Thoracic aorta (tissue), 2 donors: ENCODE measurements around the gene SCUBE1. TPM values are rescaled to one million over a fixed set of nuclear protein-coding genes. Genes with fewer than 3 reads are reported as not detected.

Experiments
- ATAC-seq: fragments of 150-250 bp; one replicate; pipeline ENCODE4 v1.8.0; 2017; ENCODE audit warnings: low read depth; ENCODE audit not compliant: insufficient number of reproducible peaks, low FRiP score
- DNase-seq: peaks from one replicate; pipeline ENCODE4 v3.0.0-alpha.2; 2020; ENCODE audit warnings: low spot score
- H3K27ac ChIP-seq, 2 donors: fragments of 200-600 bp; sonication (generic); 1 replicate in 1 of 2; 2 replicates in 1 of 2; pipeline ENCODE4 v1.5.1; 2016; ENCODE audit warnings: mild to moderate bottlenecking in 2 of 2, moderate library complexity in 2 of 2
- H3K27me3 ChIP-seq: fragments of 200-600 bp; sonication (generic); replicated peaks from 2 replicates; pipeline ENCODE4 v1.6.0; 2016; ENCODE audit warnings: mild to moderate bottlenecking; ENCODE audit not compliant: insufficient read depth
- H3K36me3 ChIP-seq: fragments of 200-600 bp; sonication (generic); one replicate; pipeline ENCODE4 v1.5.1; 2016
- H3K4me1 ChIP-seq, 2 donors: fragments of 200-600 bp; sonication (generic); 1 replicate in 1 of 2; 2 replicates in 1 of 2; pipeline versions ENCODE4 v1.5.1 to v1.6.0; 2016; ENCODE audit warnings: low read depth in 2 of 2, mild to moderate bottlenecking in 1 of 2; ENCODE audit not compliant: control insufficient read depth in 1 of 2
- H3K4me3 ChIP-seq: fragments of 200-600 bp; sonication (generic); 2 replicates; pipeline ENCODE4 v1.5.1; 2016; ENCODE audit warnings: mild to moderate bottlenecking
- H3K9me3 ChIP-seq: fragments of 200-600 bp; sonication (generic); 2 replicates; pipeline ENCODE4 v1.5.1; 2016
- total RNA-seq, 2 donors: library from RNA; depleted of rRNA; stranded (reverse); fragments of >200 nt; gene quantifications; one replicate each; pipeline versions ENCODE4 v1.1.0 to v1.2.3, GENCODE V29; 2016
- TF ChIP-seq, protein P1 (sequence below): fragments of 200-600 bp; sonication (generic); IDR thresholded peaks from one replicate; pipeline ENCODE4 v1.5.1; 2019; ENCODE audit warnings: antibody characterized with exemption

The SCUBE1 gene
- total RNA-seq, 2 donors from 2014 or later, result 6.0 to 25.0 TPM

DNA sequence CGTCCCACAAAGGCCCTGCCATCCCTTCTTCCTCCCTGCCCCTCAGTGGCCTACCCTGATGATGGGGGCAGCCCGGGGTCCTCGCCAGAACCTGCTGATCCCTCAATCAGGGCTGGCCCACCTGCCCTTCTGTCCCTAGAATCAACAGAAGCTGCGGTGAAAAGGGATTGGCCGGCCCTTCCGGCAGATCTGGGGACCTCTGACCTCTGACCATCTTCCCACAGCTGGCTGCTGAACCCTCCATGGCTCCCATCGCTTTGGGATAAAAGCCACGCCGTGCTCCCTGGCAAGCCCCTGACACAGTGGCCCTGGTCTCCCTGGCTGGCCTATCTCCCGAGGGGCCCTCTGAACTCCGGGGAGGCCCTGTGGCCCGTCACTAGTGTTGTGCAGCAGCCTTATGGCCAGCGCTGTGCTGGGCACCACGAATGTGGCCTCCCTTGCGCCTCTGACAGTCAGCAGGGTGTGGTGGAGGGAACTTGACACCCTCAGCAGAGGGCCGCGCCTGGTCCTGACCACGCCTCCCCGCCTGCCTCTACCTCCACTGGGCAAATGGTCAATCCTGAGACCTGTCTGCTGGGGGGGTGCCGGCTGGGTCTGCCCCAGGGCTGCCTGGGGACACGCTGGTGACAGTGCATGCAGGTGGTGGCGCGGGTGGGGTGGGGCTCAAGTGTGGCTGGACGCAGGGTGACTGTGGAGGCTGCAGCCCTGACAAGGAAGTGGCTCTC is 98.2 kb downstream of the SCUBE1 start:
- Histone ChIP-seq H3K4me1 (peaks cover 0 to under 1% of the 10 kb centered on the region in 2 donors), H3K27ac (no peak overlapping the region), H3K4me3 (no peak overlapping the region), H3K36me3 (no peaks in the 10 kb centered on the region), H3K9me3 (no peaks in the 10 kb centered on the region), H3K27me3 (no peaks in the 10 kb centered on the region)
- TF ChIP-seq, protein P1, sequence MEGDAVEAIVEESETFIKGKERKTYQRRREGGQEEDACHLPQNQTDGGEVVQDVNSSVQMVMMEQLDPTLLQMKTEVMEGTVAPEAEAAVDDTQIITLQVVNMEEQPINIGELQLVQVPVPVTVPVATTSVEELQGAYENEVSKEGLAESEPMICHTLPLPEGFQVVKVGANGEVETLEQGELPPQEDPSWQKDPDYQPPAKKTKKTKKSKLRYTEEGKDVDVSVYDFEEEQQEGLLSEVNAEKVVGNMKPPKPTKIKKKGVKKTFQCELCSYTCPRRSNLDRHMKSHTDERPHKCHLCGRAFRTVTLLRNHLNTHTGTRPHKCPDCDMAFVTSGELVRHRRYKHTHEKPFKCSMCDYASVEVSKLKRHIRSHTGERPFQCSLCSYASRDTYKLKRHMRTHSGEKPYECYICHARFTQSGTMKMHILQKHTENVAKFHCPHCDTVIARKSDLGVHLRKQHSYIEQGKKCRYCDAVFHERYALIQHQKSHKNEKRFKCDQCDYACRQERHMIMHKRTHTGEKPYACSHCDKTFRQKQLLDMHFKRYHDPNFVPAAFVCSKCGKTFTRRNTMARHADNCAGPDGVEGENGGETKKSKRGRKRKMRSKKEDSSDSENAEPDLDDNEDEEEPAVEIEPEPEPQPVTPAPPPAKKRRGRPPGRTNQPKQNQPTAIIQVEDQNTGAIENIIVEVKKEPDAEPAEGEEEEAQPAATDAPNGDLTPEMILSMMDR, result no peak
- ATAC-seq, result no peak
- no peak for DNase-seq

DNA sequence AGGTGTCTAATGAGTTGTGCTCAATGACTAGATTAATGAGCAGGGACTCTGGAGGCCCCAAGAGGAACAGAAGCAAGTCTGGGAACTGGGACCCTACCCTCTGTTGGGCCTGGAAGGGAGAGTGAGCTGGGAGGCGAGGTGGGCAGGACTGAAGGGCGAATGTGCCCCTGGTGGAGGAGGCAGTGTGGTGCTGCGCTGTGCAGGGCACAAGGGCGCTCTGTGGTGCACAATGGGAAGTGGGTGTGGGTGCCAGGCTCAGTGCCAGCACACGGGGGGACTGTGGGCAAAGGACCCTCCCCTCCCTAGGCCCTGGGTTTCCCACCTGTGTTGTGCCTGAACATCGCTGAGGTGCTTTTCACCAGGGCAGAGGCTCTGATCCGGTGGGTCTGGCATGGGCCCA is 98.8 kb downstream of the SCUBE1 start:
- DNase-seq (no peak), ATAC-seq (no peak)
- Histone ChIP-seq H3K4me1 (peaks cover 0 to 6% of the 10 kb centered on the region in 2 donors), H3K36me3 (no peaks in the 10 kb centered on the region), H3K27me3 (no peaks in the 10 kb centered on the region), H3K4me3 (no peak overlapping the region), H3K9me3 (no peaks in the 10 kb centered on the region), H3K27ac (no peak overlapping the region)
- TF ChIP-seq, protein P1, result no peak

DNA sequence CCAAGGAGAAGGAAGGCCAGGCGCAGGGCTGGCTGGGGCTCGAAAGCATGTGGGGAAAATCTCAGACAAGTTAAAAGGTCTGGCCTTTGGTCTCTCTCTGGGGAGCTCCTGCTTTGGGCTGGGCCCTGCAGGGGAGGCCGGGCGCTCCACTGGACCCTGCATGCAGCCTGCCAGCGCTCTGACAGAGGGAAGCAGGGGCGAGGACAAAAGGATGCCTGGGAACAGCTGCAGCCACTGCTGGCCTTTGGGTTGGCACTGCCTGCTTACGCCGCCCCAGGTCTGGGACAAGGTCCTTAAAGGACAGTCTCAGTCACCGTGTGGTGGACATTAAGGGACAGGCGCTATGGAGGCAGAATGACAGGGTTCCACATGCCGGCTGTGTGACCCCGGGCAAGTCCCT is 99.8 kb downstream of the SCUBE1 start:
- Histone ChIP-seq H3K4me1 (peaks cover 0 to 17% of the 10 kb centered on the region in 2 donors), H3K27ac (no peak overlapping the region), H3K4me3 (no peak overlapping the region), H3K9me3 (no peaks in the 10 kb centered on the region), H3K27me3 (no peaks in the 10 kb centered on the region), H3K36me3 (no peaks in the 10 kb centered on the region)
- TF ChIP-seq, protein P1, result no peak
- DNase-seq (no peak), ATAC-seq (no peak)

DNA sequence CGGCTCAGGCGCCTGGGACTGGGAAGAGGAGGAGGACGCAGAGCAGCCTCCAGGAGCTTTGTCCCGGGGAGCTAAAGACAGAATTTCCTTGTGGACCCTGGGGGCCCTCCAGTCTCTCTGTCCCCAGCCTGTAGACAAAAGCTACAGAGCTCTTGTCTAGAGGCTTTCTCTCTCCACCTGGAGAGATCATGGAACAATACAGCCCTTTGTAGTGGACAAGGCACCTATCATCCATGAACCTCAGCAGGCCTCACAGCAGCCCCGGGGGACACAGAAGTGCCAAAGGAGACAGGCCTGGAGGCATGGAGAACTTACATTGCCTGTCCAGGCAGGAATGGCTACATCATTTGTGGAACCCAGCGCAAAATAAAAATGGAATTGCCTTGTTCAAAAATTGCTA is 100.5 kb downstream of the SCUBE1 start:
- Histone ChIP-seq H3K4me3 (no peak overlapping the region), H3K27ac (no peak overlapping the region), H3K9me3 (no peaks in the 10 kb centered on the region), H3K27me3 (no peaks in the 10 kb centered on the region), H3K4me1 (peaks cover 0 to 24% of the 10 kb centered on the region in 2 donors), H3K36me3 (no peaks in the 10 kb centered on the region)
- DNase-seq, result no peak
- ATAC-seq, result no peak
- TF ChIP-seq, protein P1, result no peak

DNA sequence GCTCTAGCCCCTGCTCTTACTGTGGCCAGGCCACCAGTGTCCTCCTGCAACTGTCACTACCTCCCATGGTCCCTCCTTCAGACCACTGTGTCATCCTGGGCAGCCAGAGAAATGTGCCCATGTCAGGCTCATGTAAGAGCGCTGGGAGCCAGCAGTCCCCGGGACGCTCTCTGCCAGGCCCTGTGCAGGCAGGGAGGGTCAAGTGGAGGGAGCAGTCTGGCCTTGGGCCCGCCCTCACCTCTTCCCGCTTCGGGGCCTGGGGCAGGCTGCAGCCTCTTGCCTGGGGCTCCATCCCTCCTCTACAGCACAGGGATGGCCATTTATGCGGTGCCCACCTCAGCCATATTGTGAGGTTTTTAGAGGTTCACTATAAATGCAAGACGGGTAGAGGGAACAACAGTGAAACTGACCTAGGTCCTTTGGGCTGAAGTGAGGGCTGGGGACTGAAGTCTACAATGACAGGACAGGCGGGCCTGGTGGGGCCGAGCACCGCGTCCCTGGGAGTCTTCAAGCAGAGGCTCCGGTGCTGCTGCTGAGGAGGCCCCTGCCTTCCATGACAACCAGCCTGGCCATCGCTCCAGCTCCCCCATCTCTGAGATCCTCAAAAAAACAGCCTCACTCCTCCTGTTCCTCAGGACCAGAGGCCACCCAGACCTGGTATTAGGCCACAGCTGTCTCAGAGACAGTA is 101.3 kb downstream of the SCUBE1 start:
- H3K36me3 ChIP-seq, result no peaks in the 10 kb centered on the region

More for the DNA sequence above, 101.3 kb downstream of the SCUBE1 start:
- H3K4me1 ChIP-seq, result peaks cover 0 to 30% of the 10 kb centered on the region in 2 donors
- TF ChIP-seq, protein P1, result no peak
- no peaks in the 10 kb centered on the region for H3K27me3 ChIP-seq
- no peak overlapping the region for H3K4me3 ChIP-seq
- H3K27ac ChIP-seq, result no peak overlapping the region
- ATAC-seq (no peak), DNase-seq (no peak)
- H3K9me3 ChIP-seq, result no peaks in the 10 kb centered on the region
